Jurkat, Clone E6-1 (cell line): Measurements from ENCODE around the gene CREB5. TPM values are rescaled to one million over a fixed set of nuclear protein-coding genes. Genes with fewer than 3 reads are reported as not detected.
"Not testable (repeated sequence)": the region's sequence is repeated elsewhere in the genome, so short reads cannot be mapped to it uniquely, and the experiment has no call there.

Experiments used
- DNase-seq: peaks from one replicate; pipeline ENCODE4 v3.0.0-alpha.2; 2011; ENCODE audit warnings: low read depth, low spot score
- H3K4me3 ChIP-seq: 2 replicates; pipeline ENCODE4 v1.5.1; 2011; ENCODE audit warnings: mild to moderate bottlenecking, low read length, control low read depth, moderate library complexity
- polyA plus RNA-seq: library from polyadenylated mRNA; unstranded; fragments of >200 nt; gene quantifications from one replicate; pipeline ENCODE4 v1.2.1, GENCODE V29; 2012; ENCODE audit warnings: missing spikeins; ENCODE audit not compliant: insufficient read length, insufficient read depth

The CREB5 gene
- polyA plus RNA-seq: not detected

GRCh38 chr7:28411876-28412662, at the start of gene CREB5:
Gene CREB5, plus strand, starts transcription at chr7:28412518. Its CDS starts 397 bp downstream, at chr7:28412915.
- H3K4me3 ChIP-seq: no peak within 1 kb of the TSS
- DNase-seq: no peak

GRCh38 chr7:28362812-28363211, 49.5 kb upstream of the CREB5 start:
- peak; percentile 12 for DNase-seq
- H3K4me3 ChIP-seq: no peak overlapping the region

GRCh38 chr7:28364082-28364481, 48.2 kb upstream of the CREB5 start:
- DNase-seq: no peak
- no peak overlapping the region for H3K4me3 ChIP-seq

GRCh38 chr7:28369523-28369922, 42.8 kb upstream of the CREB5 start:
- no peak overlapping the region for H3K4me3 ChIP-seq
- DNase-seq: no peak

GRCh38 chr7:28371846-28372245, 40.5 kb upstream of the CREB5 start:
- H3K4me3 ChIP-seq: no peak overlapping the region
- no peak for DNase-seq

GRCh38 chr7:28373990-28374389, 38.3 kb upstream of the CREB5 start:
- DNase-seq: no peak
- no peak overlapping the region for H3K4me3 ChIP-seq

- DNase-seq: no peak
- no peak overlapping the region for H3K4me3 ChIP-seq
These were observed 36.6 kb upstream of the CREB5 start for GRCh38 chr7:28375729-28376128.

GRCh38 chr7:28376634-28377033, 35.7 kb upstream of the CREB5 start:
- no peak overlapping the region for H3K4me3 ChIP-seq
- no peak for DNase-seq

- no peak for DNase-seq
These were observed 33.7 kb upstream of the CREB5 start for GRCh38 chr7:28378574-28379149.

GRCh38 chr7:28381466-28381865, 30.9 kb upstream of the CREB5 start:
- H3K4me3 ChIP-seq: no peak overlapping the region
- DNase-seq: no peak

More at GRCh38 chr7:28378574-28379149, 33.7 kb upstream of the CREB5 start:
- no peak overlapping the region for H3K4me3 ChIP-seq

- no peak for DNase-seq
- no peak overlapping the region for H3K4me3 ChIP-seq
These were observed 30.2 kb upstream of the CREB5 start for GRCh38 chr7:28382144-28382543.

- no peak overlapping the region for H3K4me3 ChIP-seq
- DNase-seq: no peak
These were observed 28.3 kb upstream of the CREB5 start for GRCh38 chr7:28383975-28384374.

GRCh38 chr7:28389504-28390395, 22.6 kb upstream of the CREB5 start:
- no peak overlapping the region for H3K4me3 ChIP-seq
- DNase-seq: peak; percentile 59

GRCh38 chr7:28390426-28390825, 21.9 kb upstream of the CREB5 start:
- H3K4me3 ChIP-seq: no peak overlapping the region
- DNase-seq: no peak

GRCh38 chr7:28392289-28392688, 20.0 kb upstream of the CREB5 start:
- no peak for DNase-seq
- no peak overlapping the region for H3K4me3 ChIP-seq

GRCh38 chr7:28395404-28395803, 16.9 kb upstream of the CREB5 start:
- no peak overlapping the region for H3K4me3 ChIP-seq
- DNase-seq: no peak

- no peak for DNase-seq
- H3K4me3 ChIP-seq: no peak overlapping the region
These were observed 16.5 kb upstream of the CREB5 start for GRCh38 chr7:28395831-28396230.

- no peak overlapping the region for H3K4me3 ChIP-seq
- no peak for DNase-seq
These were observed 15.2 kb upstream of the CREB5 start for GRCh38 chr7:28397141-28397540.

- no peak for DNase-seq
- H3K4me3 ChIP-seq: no peak overlapping the region
These were observed 11.4 kb upstream of the CREB5 start for GRCh38 chr7:28400838-28401360.

GRCh38 chr7:28401567-28401966, 10.8 kb upstream of the CREB5 start:
- DNase-seq, H3K4me3 ChIP-seq: not testable (repeated sequence)
